Uterus (tissue), 4 donors: ENCODE data around the gene SIM1. TPM values are rescaled to one million over a fixed set of nuclear protein-coding genes. Genes with fewer than 3 reads are reported as not detected.

Experiments
- DNase-seq, 2 donors: peaks; one replicate each; pipeline ENCODE4 v3.0.0-alpha.2; 2019 to 2020
- H3K27ac ChIP-seq, 2 donors: fragments of 200-600 bp; sonication (generic); 1 replicate in 1 of 2; 2 replicates in 1 of 2; pipeline ENCODE4 v1.5.1; 2016 to 2018
- H3K27me3 ChIP-seq, 2 donors: fragments of 200-600 bp; sonication (generic); one replicate each; pipeline ENCODE4 v1.5.1; 2018 to 2019; ENCODE audit warnings: control low read depth in 1 of 2
- H3K36me3 ChIP-seq, 2 donors: fragments of 200-600 bp; sonication (generic); one replicate each; pipeline ENCODE4 v1.5.1; 2019; ENCODE audit warnings: control low read depth in 1 of 2
- H3K4me1 ChIP-seq, 2 donors: fragments of 200-600 bp; sonication (generic); one replicate each; pipeline ENCODE4 v1.5.1; 2018 to 2019; ENCODE audit warnings: control low read depth in 1 of 2
- H3K4me3 ChIP-seq, 2 donors: fragments of 200-600 bp; sonication (generic); 1 replicate in 1 of 2; 2 replicates in 1 of 2; pipeline ENCODE4 v1.5.1; 2018 to 2019; ENCODE audit warnings: mild to moderate bottlenecking in 1 of 2
- H3K9me3 ChIP-seq, 2 donors: fragments of 200-600 bp; sonication (generic); one replicate each; pipeline ENCODE4 v1.5.1; 2019; ENCODE audit warnings: control low read depth in 1 of 2
- POLR2A ChIP-seq, 2 donors: fragments of 450-650 bp; IDR thresholded peaks; one replicate each; pipeline ENCODE4 v1.6.1; 2016; ENCODE audit warnings: antibody characterized with exemption in 2 of 2, mild to moderate bottlenecking in 1 of 2, moderate library complexity in 1 of 2
- intact Hi-C: fragments of 100-400 bp; cut with DNase I; formaldehyde crosslinking; loops from one replicate; pipeline ENCODE4 v1.15.1; 2023; ENCODE audit warnings: low total_unique reads
- total RNA-seq, 4 donors: library from RNA; depleted of rRNA in 3 of 4; stranded (reverse); fragments of >200 nt in 3 of 4; gene quantifications; one replicate each; pipeline versions ENCODE4 v1.1.0 to v1.2.4, GENCODE V29; 2014 to 2023
- TF ChIP-seq, protein P1 (sequence below), 4 experiments: fragments of 200-600 bp in 2 of 4; fragments of 450-650 bp in 2 of 4; sonication (generic) in 2 of 4; IDR thresholded peaks; one replicate each; pipeline ENCODE4 v1.5.1; 2016 to 2019; ENCODE audit warnings: antibody characterized with exemption in 4 of 4, mild to moderate bottlenecking in 2 of 4, moderate library complexity in 1 of 4
- donor health status: DM: yes; HTN: yes; CAD: no.

Gene SIM1
- total RNA-seq, 4 donors from 2014 or later = under 0.01 TPM; not detected in 3

DNA sequence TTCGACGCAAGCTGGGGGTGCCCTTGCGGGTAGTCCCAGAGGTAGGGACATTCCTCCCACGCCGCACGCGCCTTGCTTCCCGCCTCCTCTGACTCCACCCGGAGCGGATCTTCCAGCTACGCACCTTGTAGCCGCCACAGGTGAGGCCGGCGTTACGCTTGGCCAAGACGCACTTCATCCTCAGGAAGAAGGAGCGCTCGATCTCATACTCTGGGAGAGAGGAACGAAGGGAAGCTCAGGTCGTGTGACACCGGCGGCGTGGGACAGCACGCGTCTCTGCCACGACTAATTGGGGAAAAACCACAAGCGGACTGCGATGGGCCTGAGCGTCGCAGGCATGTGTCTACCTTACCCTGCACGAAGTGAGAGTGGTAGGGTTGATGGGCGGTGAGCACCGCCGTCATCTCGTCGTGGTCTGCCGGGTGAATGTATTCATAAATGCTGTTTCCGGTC is 15.5 kb downstream of the SIM1 start:
- DNase-seq = no peak
- peaks cover 4 to 58% of the 10 kb centered on the region in 2 donors for H3K27me3 ChIP-seq
- intact Hi-C loops = no loop called here

DNA sequence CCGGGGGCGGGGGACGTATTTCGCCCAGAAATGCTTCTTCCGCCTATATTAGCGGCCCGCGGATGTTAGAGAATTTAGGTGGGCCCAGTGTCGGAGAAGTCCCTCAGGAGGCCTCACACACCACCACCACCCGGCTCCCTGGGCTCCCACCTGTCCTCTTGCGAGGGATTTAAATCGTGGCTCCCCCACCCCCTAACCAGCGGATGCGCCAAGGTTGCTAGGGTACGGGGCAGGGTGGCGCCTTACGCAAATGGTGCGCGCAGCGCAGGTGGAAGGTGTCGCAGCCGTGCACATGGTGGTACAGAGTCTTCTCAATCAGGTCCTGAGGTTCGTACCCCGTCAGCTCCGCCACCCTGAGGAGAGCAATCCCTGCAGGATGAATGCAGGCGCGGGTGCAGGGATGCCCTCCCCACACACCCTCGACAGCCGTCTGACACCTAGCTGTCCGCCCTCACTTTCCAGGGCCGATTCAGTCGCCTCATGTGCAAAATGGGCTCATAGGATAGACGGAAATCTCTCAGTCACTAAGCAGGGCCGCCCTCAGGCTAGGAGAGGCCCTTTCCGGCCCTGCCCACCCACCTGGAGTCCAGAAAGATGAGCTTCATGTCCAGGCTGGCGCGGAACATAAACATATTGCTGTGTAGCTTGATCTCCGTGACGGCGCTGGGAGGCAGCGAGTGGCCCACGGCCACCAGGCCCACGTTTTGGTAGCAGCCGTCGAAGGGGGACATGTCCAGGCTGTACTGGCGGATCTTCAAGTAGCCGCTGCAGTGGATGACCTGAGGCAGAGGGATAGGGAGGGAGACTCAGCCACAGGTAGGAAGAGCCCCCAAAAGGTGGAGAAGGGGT is 16.6 kb downstream of the SIM1 start:
- TF ChIP-seq POLR2A (IDR thresholded peaks at IDR 0.05) = no peak
- TF ChIP-seq, protein P1, sequence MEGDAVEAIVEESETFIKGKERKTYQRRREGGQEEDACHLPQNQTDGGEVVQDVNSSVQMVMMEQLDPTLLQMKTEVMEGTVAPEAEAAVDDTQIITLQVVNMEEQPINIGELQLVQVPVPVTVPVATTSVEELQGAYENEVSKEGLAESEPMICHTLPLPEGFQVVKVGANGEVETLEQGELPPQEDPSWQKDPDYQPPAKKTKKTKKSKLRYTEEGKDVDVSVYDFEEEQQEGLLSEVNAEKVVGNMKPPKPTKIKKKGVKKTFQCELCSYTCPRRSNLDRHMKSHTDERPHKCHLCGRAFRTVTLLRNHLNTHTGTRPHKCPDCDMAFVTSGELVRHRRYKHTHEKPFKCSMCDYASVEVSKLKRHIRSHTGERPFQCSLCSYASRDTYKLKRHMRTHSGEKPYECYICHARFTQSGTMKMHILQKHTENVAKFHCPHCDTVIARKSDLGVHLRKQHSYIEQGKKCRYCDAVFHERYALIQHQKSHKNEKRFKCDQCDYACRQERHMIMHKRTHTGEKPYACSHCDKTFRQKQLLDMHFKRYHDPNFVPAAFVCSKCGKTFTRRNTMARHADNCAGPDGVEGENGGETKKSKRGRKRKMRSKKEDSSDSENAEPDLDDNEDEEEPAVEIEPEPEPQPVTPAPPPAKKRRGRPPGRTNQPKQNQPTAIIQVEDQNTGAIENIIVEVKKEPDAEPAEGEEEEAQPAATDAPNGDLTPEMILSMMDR (IDR thresholded peaks at IDR 0.05) = no peak
- Histone ChIP-seq H3K36me3 (no peaks in the 10 kb centered on the region), H3K9me3 (no peaks in the 10 kb centered on the region), H3K27ac (no peak overlapping the region), H3K4me1 (no peaks in the 10 kb centered on the region), H3K27me3 (peaks cover 4 to 47% of the 10 kb centered on the region in 2 donors), H3K4me3 (no peak overlapping the region)
- intact Hi-C loops = no loop called here
- no peak for DNase-seq

More for the DNA sequence above, 15.5 kb downstream of the SIM1 start:
- Histone ChIP-seq H3K9me3 (no peaks in the 10 kb centered on the region), H3K4me3 (no peak overlapping the region), H3K27ac (no peak overlapping the region), H3K4me1 (no peaks in the 10 kb centered on the region), H3K36me3 (no peaks in the 10 kb centered on the region)
- TF ChIP-seq, protein P1 (IDR thresholded peaks at IDR 0.05) = no peak

GRCh38 chr6:100447081-100447899 is 17.4 kb downstream of the SIM1 start:
- Histone ChIP-seq H3K4me3 (no peak overlapping the region), H3K4me1 (no peaks in the 10 kb centered on the region)
- TF ChIP-seq, protein P1 (IDR thresholded peaks at IDR 0.05) = no peak
- TF ChIP-seq POLR2A (IDR thresholded peaks at IDR 0.05) = no peak

GRCh38 chr6:100446115-100447080 is 18.3 kb downstream of the SIM1 start:
- H3K36me3 ChIP-seq = no peaks in the 10 kb centered on the region
- peaks cover 4 to 46% of the 10 kb centered on the region in 2 donors for H3K27me3 ChIP-seq
- H3K4me1 ChIP-seq = no peaks in the 10 kb centered on the region
- TF ChIP-seq, protein P1 (IDR thresholded peaks at IDR 0.05) = no peak
- TF ChIP-seq POLR2A (IDR thresholded peaks at IDR 0.05) = no peak
- intact Hi-C loops = no loop called here
- no peak overlapping the region for H3K4me3 ChIP-seq
- DNase-seq = no peak
- no peaks in the 10 kb centered on the region for H3K9me3 ChIP-seq
- H3K27ac ChIP-seq = no peak overlapping the region

More at GRCh38 chr6:100447081-100447899, 17.4 kb downstream of the SIM1 start:
- Histone ChIP-seq H3K27me3 (peaks cover 4 to 46% of the 10 kb centered on the region in 2 donors), H3K36me3 (no peaks in the 10 kb centered on the region), H3K9me3 (no peaks in the 10 kb centered on the region), H3K27ac (no peak overlapping the region)
- DNase-seq = no peak
- intact Hi-C loops = no loop called here
